Liver (tissue), 2 donors: ENCODE measurements around the gene RMP24.

ENCODE experiments used
- FOXA2 ChIP-seq: IDR thresholded peaks from 2 replicates; pipeline ENCODE4 v1.6.1; 2016; ENCODE audit warnings: antibody characterized with exemption
- TF ChIP-seq, protein P1 (sequence below): IDR thresholded peaks from 2 replicates; pipeline ENCODE4 v1.6.1; 2016; ENCODE audit warnings: antibody characterized with exemption
- donor health status: healthy.

DNA sequence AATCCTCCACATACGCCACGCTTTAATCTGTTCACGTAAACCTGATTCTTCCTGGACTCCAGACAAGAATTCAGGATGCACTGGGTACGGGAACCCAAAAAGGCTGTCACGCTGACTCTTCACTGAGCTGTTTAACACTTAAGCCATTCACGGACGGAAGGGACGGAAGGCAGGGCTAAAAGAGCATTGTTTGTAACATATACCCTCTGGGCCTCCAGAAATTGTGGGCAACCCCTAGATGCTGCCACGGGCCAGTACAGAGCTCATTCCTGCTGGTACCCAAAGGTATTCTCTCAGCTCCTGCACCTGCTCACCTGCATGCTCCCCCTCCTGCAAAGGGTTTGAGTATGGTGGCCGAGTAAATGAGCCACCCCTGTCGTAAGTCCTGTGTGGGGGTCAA lies 45.6 kb upstream of the RMP24 start:
- TF ChIP-seq FOXA2, result no peak
- TF ChIP-seq, protein P1, sequence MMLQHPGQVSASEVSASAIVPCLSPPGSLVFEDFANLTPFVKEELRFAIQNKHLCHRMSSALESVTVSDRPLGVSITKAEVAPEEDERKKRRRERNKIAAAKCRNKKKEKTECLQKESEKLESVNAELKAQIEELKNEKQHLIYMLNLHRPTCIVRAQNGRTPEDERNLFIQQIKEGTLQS, result no peak
